Islet precursor cell (in vitro differentiated cells): Measurements from ENCODE around the gene BRMS1L.
A peak's percentile ranks its signal among the peaks of the same experiment; 100 is the strongest.

ENCODE experiments used
- DNase-seq: peaks from one replicate; pipeline ENCODE4 v3.0.0-alpha.2; 2018

Gene BRMS1L

GRCh38 chr14:35866595-35867279 is 40.6 kb downstream of the BRMS1L start:
- DNase-seq: no peak

GRCh38 chr14:35867280-35867629 is 41.1 kb downstream of the BRMS1L start:
- no peak for DNase-seq

GRCh38 chr14:35875296-35875695 is 49.2 kb downstream of the BRMS1L start:
- DNase-seq: no peak

GRCh38 chr14:35877276-35877675 is 51.1 kb downstream of the BRMS1L start:
- DNase-seq: no peak

GRCh38 chr14:35878272-35879150 is 52.4 kb downstream of the BRMS1L start:
- no peak for DNase-seq

- DNase-seq: no peak
Observed at GRCh38 chr14:35879151-35879648, 53.1 kb downstream of the BRMS1L start.

- no peak for DNase-seq
Observed at GRCh38 chr14:35879654-35880249, 53.6 kb downstream of the BRMS1L start.

GRCh38 chr14:35881280-35881679 is 55.1 kb downstream of the BRMS1L start:
- no peak for DNase-seq

GRCh38 chr14:35883677-35884293 is 57.6 kb downstream of the BRMS1L start:
- no peak for DNase-seq

GRCh38 chr14:35890308-35890707 is 64.2 kb downstream of the BRMS1L start:
- DNase-seq: no peak

- DNase-seq: no peak
Observed at GRCh38 chr14:35895256-35895655, 69.1 kb downstream of the BRMS1L start.

GRCh38 chr14:35897616-35898111 is 71.5 kb downstream of the BRMS1L start:
- peak; percentile 72 for DNase-seq

- DNase-seq: peak; percentile 51
Observed at GRCh38 chr14:35898217-35898775, 72.2 kb downstream of the BRMS1L start.

- no peak for DNase-seq
Observed at GRCh38 chr14:35900741-35901140, 74.6 kb downstream of the BRMS1L start.

GRCh38 chr14:35909665-35910064 is 83.5 kb downstream of the BRMS1L start:
- no peak for DNase-seq

- DNase-seq: no peak
Observed at GRCh38 chr14:35910191-35910590, 84.1 kb downstream of the BRMS1L start.

GRCh38 chr14:35911097-35911496 is 85.0 kb downstream of the BRMS1L start:
- DNase-seq: no peak

GRCh38 chr14:35915185-35915584 is 89.0 kb downstream of the BRMS1L start:
- DNase-seq: no peak

GRCh38 chr14:35915775-35916174 is 89.6 kb downstream of the BRMS1L start:
- no peak for DNase-seq
